Retinal pigment epithelial cell (primary cell): ENCODE results near the gene ZCCHC7.
A peak's percentile ranks its signal among the peaks of the same experiment; 100 is the strongest.

Experiments
- DNase-seq: peaks from one replicate; pipeline ENCODE4 v3.0.0-alpha.2; 2010; ENCODE audit warnings: low read depth
- H3K4me3 ChIP-seq: 2 replicates; pipeline ENCODE4 v1.5.1; 2011; ENCODE audit warnings: mild to moderate bottlenecking, low read length, control low read depth, moderate library complexity
- CTCF ChIP-seq: conservative IDR thresholded peaks from 2 replicates; pipeline ENCODE4 v1.5.1; 2011; ENCODE audit warnings: low read depth, low read length, control low read depth, inconsistent platforms

Gene ZCCHC7

GRCh38 chr9:37127018-37127417 is 6.6 kb downstream of the ZCCHC7 start:
- no peak overlapping the region for H3K4me3 ChIP-seq
- no peak for TF ChIP-seq CTCF
- no peak for DNase-seq

- no peak for TF ChIP-seq CTCF
- no peak for DNase-seq
- H3K4me3 ChIP-seq, result no peak overlapping the region
Observed at GRCh38 chr9:37128051-37128450, 7.7 kb downstream of the ZCCHC7 start.

- no peak for TF ChIP-seq CTCF
- H3K4me3 ChIP-seq, result no peak overlapping the region
- no peak for DNase-seq
Observed at GRCh38 chr9:37134166-37134565, 13.8 kb downstream of the ZCCHC7 start.

DNA sequence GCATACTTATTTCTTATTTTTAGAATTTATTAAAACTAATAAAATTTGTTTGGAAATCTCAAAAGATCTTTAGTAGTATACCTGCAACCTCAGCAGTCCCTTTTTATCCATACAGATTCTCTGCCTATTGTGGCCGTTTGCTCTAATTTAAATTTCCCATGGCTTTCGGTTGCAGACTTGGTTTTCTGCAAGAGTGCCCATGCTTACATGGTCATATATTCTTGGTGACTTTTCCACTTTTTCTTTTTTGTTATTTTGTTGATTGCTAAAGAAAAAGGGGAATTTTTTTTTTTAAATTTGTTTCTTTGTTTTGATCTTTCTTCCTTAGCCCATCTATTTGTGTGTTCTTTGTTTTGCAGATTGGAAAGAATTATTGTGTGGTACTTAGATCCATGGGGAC is 20.6 kb downstream of the ZCCHC7 start:
- TF ChIP-seq CTCF, result no peak

GRCh38 chr9:37144762-37145161 is 24.4 kb downstream of the ZCCHC7 start:
- TF ChIP-seq CTCF, result no peak
- DNase-seq, result peak; percentile 73
- H3K4me3 ChIP-seq, result no peak overlapping the region

More for the DNA sequence above, 20.6 kb downstream of the ZCCHC7 start:
- DNase-seq, result no peak
- H3K4me3 ChIP-seq, result no peak overlapping the region

- DNase-seq, result no peak
- no peak for TF ChIP-seq CTCF
- no peak overlapping the region for H3K4me3 ChIP-seq
Observed at GRCh38 chr9:37146410-37146809, 26.0 kb downstream of the ZCCHC7 start.

DNA sequence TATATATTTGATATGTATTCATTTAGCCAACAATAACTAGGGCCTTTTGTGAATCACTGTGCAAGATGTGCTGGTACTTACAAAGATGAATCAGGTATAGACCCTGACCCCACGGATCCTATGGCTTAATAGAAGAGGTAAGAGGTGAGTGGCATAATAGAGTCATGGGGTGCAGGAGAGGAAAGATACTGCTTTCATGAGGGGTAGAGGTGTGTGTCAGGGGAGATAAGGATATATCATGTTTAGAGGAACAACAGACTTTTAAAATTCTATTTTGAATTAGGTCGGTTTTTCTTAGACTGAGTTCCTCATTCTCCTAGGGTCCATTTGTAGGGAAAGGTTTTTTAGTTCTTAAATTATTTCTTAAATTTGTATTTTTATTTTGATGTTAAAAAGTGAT is 27.8 kb downstream of the ZCCHC7 start:
- DNase-seq, result no peak
- no peak overlapping the region for H3K4me3 ChIP-seq
- TF ChIP-seq CTCF, result no peak
